HG03354 (cell line): Measurements from ENCODE around the gene THOP1.

Experiments used
- ATAC-seq: cut with Tn5 transposase; IDR thresholded peaks from one replicate; pipeline ENCODE4 v1.9.1; 2021; ENCODE audit warnings: mild to moderate bottlenecking; ENCODE audit not compliant: unreplicated experiment, poor library complexity, severe bottlenecking

THOP1 gene

DNA sequence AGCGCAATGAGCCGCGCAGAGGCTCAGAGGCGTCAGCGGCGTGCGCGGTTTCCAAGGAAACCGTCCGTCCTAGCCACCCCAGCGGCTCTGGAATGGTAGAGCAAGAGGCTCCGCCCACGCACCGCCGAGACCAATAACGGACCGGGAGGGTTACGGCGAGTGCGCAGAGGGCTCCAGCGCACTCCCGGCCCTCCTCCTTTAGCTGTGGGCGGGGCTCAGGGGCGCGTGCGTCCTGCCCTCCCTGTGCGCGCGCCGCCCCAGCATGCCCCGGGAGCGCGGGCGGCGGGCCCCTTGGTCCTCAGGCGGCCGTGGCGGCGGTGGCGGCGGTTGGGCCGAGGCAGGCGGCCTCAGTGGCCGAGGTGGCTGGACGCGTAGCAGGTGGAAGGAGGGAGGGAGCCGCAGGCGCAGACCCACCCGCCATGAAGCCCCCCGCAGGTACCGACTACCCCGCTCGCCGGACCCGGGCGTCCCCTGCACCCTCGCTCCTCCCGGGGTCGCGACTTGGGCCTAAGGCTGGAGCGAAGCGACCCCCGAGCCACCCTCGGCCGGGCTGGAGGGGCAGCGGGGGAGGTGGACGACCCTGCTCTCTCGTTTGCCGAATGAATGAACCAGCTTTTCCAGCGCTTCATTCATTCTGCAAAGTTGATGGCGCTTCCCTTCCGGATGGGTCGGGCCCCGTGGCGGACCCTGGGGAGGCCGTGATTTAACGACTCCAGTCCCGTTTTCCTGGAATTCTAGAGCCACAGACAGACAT lies at the start of gene THOP1:
Gene THOP1, plus strand, starts transcription at position 260 of the 754 bp plus-strand sequence. Its CDS starts 160 bp downstream, at position 420.
- peak; percentile 63 for ATAC-seq

DNA sequence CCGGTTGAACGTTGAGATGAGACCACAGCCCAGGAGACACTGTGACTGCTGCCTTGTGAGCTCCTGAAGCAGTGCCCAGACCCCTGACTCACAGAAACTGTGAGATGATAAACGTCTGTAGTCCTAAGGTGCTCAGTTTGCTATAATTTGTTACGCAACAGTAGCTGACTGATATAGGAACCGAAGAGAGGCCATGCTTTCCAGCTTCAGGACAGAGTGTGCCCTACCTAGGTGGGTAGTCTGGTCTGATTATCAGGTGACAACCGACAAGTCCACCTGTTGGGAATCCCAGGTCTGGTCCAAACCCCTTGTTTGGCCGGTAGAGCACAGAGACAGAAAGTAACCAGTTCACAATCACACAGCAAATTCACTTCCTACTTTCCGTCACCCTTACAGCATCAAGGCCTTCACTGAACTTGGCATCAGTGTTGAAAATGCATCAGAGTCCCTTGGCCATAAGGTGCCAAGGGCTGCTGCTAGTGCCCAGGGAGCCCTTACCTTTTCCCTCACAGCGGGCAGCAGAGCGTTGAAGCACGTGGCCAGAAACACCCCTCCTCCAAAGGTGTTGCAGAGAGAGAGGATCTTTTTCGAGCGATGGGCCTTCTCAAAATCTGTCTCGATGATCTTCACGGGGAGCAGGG lies 48.6 kb upstream of the THOP1 start:
- no peak for ATAC-seq

DNA sequence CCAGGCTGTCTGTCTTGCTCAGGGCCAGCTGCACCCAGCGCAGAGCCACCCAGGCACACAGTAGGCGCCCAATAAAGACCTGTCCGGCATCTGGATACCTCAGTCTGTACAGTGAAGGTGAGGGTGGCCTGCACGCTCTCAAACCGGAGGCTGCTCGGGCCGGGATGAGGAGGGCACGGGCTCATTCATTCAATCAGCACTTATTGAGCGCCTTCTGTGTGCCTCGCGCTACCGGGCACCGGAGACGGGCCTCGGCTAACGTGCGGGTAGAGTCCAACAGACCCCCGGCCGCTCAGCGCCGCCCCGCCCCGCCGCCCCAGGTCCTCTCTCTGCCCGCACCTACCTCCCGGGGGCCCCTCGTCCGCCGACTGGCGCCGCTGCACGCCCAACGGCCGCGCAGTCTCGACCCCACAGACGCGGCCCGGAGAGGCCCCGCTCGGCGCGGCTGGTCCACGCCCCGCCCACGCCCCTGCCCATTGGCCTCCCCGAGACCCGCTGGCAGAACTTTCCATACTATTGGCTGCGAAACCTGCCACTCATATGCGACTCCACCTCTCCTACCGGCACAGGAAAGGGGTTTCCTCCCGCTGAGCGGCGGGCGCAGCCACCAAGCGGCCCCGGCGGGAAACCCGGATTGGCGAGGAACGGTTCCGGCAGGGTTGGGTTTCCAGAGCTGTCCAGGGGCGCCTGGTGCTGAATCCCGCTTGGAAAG lies 45.5 kb upstream of the THOP1 start, which contains the start of gene SLC39A3:
Gene SLC39A3, minus strand, starts transcription at position 416 of the 712 bp plus-strand sequence. CDS start 2,760 bp downstream, outside the sequence.
- ATAC-seq, result peak; percentile 92

DNA sequence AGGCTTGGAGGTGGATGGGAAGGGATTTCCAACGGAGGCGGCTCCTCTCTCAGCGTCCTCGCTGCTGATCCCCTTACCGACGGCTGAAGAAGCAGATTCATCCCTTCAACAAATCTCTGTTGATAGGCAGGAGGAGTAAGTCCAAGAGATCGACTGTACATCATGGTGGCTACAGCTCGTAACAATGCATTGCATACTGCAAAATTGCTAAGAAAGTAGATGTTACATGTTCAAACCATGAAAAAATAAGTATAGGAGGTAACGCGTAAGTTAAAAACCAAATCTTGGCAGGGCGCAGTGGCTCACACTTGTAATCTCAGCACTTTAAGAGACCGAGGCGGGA lies 45.0 kb upstream of the THOP1 start:
- ATAC-seq, result no peak

DNA sequence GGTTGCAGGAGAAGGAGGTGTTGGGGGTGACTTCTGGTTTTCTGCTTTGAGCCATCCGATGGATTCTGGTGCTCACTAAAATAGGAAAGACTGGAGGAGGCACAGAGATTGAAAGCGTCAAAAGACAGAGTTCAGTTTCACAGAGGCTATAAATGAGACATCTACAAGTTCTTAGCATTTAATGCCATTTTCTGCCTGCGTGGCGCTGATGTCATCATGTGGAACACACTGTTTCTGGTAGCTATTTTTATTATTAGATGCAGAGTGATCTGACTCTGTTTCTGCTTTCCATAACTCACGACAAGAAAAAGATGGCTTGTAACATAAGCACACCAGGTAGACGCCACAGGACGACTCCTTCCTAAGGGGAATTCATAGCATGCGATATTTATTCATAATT lies 42.2 kb upstream of the THOP1 start:
- ATAC-seq, result no peak

DNA sequence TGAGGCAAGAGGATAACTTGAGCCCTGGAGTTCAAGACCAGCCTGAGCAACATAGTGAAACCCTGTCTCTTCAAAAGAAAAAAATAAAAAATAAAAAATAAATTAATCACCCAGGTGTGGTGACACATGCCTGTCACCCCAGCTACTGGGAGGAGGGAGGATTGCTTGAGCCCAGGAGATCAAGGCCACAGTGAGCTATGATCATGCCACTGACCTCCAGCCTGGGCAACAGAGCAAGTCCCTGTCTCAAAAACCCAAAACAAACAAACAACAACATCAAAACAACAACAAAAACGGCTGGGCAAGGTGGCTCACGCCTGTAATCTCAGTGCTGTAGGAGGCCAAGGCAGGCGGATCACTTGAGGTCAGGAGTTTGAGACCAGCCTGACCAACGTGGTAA lies 41.2 kb upstream of the THOP1 start:
- no peak for ATAC-seq

DNA sequence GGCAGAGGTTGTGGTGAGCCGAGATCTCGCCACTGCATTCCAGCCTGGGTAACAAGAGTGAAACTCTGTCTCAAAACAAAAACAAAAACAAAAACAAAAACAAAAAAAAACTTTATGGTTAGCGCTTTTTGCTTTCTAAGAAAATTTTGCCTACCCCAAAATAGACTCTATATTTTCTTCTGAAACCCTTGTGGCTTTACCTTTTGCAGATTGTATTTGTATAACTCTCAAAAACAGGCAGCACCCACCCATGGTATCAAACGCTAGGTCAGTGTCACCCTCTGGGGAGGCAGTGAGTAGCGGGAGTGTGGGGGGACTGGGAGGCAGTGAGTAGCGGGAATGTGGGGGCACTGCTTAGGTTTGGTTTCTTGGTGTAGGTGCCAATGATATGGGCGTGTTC lies 38.0 kb upstream of the THOP1 start:
- no peak for ATAC-seq

DNA sequence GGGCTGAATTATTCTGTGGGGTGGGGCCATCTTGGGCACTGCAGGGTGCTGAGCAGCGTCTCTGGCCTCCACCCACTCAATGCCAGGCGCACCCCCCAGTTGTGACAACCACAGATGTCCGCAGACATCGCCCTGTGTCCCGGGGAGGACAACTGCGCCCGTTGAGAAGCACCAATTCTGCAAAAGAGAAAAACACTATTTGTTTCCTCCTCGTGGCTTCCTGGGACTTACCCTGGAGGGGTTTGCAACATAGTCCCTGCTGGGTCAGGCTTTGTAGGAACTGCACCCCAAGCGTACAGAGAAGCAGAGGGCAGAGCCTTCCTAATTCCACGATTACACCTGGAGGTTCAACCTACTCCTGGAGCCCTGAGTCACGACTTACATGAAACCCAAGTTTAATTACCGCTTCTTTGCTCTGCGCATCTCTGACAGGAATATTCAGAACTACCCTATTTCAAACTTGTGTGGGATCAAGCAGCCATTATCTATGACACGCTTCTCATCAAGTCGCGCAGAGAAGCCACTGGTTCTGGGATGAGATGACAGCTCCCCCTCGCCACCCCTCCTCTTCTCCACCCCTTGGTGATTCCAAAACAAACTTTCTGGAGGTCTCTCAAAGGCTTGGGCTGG lies 34.4 kb upstream of the THOP1 start:
- ATAC-seq, result no peak

DNA sequence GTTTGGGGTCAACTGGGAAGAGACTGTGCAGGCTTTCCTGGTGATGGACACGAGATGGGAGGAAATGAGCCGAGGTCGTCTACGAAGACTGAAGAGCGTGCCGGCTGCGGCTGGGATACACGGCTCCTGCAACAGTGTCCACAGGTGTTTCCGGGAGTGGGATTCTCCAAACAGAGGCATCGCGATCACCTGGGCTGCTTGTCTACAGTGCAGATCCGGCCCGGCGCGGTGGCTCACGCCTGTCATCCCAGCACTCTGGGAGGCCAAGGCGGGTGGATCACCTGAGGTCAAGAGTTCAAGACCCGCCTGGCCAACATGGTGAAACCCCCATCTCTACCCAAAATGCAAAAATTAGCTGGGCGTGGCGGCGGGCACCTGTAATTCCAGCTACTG lies 33.9 kb upstream of the THOP1 start:
- ATAC-seq, result no peak

DNA sequence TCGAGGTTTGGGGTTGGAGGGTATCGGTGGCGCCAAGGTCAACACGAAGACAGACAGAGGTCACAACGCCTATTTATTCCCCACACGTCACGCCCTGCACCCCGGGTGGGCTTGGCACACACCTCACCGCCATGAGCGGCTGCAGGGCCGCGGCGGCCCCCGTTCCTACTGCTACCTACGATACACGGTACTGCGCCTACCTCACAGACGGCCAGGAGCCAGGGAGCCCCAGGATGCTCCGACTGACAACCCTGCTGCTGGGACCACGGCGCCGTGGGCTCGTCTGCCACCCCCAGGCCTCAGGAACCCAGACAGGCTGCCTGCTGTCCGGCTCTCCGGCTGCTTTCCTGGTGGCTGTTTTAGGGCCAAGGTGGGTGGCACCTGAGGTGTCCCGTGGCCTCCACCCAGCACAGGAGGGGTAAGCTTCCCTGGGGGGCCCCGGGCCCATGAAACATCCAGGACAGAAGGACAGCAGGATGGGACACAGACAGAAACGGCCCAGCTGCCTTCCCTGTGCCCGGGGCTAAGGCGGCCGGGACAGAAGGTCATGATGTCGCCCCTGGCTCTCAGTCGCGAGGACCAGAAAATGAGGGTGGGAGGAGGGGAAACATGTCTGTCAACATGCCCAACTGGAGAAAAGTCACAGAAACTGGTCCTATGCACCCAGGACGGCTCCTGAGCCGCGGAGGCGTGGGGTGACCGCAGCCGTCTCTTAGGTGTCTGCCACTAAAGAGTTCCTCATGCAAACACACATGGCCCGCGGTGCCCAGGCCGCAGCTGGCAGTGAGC lies 30.4 kb upstream of the THOP1 start:
- ATAC-seq, result no peak

DNA sequence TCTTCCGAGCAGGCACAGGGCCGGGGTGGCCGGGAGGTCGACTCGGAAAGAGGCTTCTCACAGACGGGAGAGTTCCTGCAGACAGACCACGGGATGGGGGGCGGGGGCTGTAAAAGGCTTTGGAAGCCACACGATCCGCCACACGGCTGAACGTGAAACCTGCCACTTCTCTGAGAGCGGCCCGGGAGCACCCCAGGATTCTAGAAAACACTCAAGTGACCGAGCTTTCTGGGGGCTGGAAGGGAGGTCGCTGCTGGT lies 29.9 kb upstream of the THOP1 start:
- ATAC-seq, result no peak

DNA sequence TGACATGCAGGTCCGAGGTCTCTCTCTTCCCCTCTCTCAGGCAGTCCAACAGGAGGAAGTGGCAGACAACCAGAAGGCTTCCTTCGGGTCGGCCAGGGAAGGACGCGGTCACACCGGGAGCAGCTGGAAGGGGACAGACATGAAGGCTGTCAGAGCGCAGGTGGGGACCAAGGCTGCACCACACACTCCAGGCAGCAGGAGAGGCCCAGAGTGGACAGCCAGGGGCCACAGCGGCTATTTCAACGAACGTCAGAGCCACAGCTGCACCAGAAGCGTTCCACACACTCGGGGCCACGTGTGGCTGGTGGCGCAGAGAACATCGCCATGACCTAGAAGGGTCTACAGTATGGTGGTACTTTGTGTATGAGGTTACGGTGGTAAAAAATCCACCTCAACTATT lies 29.5 kb upstream of the THOP1 start:
- ATAC-seq, result no peak

DNA sequence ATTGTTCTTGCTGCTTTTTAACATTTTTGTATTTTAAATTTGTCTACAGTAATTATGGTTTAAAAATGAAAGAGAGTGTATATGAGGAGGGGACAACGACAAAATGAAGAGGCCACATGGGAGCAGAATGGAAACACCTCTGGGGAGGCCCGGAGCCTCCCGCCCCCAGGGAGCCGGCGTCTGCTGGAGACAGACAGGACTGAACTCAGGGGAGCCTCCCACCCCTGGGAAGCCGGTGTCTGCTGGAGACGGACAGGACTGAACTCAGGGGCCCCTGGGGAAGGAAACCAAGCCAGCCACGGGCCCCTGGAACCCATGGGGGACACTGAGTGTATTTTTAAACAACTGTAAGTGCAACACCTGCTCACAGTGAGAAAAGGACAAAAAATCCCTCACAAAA lies 28.8 kb upstream of the THOP1 start:
- no peak for ATAC-seq

DNA sequence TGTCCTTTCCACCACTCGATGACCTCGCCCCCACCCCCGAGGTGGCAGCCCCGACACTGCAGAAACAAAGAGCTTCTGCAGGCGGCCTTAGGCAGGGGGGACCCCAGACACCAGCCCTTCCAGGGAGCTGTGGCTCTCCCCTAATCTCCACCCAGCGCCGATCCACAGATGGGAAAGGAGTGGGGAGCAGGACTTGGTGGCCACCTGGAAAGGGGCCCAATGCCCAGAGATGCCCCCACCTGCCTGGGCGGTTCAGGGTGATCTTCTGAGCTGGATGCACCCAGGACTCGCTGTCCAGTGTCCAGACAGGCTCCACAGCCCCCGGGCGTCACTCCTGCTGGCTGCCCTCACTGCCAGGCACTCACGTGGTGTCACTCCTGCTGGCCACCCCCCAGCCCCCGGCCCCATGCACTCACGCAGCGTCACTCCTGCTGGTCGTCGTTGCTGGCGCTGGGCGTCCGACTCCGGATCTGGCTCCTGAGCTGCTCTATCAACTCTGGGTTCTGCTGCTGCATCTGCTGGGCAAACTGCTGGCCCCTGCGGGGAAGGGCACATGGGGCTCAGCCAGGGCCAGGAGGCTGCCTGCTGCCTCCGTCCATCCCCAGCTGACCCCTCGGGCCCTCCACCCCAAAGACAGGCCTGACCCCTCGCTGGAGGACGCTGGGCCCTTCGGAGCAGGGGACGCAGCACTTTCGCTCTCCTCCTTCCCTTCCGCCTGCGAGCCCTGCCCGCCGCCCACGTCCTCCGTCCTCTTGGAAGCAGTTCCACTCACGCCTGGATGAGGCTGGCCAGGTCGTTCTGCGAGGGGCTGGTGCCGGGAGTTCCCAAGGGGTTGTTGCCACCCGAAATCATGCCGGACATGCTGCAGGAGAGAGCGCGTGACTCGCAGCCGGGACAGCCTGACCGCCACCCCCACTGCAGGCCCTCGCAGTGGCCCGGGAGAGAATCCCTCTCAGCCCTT lies 28.1 kb upstream of the THOP1 start:
- no peak for ATAC-seq

DNA sequence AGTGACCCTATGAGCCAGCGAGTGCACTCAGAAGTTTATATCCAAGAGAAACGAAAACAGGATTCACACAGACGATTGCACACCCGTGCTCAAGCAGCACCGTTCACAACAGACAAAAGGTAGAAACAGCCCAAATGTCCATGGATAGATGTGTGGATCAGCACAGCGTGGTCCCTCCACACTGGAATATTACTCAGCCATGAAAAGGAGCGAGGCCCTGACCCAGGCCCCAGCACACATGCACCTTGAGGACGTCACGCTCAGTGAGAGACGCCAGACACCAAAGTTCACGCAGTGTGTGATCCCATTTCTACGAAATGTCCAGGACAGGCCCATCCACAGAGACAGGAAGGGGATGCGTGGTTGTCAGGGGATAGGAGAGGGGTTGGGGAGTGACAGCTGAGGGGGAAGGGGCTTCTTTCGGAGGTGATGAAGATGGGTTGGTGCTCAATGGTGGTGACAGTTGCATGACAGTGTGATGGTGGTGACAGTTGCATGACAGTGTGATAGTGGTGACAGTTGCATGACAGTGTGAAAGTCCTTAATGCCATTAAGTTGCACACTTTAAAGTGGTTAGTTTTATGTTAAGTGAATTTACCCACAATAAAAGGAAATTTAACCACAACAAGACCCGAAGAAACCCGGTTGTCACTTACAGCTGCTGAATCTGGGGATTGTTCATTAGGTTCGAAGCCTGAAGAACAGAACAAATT lies 26.5 kb upstream of the THOP1 start:
- ATAC-seq, result no peak

DNA sequence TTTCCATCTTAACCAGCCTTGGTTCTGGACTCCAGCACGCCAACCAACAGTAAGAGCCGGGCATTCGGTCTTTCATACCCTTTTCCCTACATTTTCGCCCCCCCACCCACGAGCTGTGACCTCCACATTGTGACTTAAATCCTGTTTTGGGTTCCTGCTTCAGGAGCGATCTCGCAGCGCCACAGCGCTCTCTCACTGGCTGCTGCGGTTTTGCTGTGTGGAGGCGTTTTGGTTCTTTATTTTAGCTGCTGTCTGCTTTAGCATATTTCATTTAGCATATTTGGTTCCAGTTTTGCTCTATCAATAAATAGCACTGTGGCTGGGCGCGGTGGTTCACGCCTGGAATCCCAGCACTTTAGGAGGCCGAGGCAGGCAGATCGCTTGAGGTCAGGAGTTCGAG lies 25.9 kb upstream of the THOP1 start:
- no peak for ATAC-seq

DNA sequence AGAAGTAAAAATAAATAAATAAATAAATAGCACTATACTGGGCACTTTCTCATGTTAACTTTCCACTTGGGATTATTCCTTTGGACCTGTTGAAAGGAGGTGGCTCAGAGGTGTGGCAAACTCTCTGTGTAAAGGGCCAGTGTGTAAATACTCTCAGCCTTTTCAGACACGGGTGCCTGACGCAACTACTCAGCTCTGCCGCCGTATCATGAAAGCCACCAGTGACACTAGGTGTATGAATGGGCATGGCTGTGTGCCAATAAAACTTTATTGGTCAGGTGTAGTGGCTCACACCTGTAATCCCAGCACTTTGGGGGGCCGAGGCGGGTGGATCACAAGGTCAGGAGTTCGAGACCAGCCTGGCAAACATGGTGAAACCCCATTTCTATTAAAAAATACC lies 25.3 kb upstream of the THOP1 start:
- ATAC-seq, result no peak

DNA sequence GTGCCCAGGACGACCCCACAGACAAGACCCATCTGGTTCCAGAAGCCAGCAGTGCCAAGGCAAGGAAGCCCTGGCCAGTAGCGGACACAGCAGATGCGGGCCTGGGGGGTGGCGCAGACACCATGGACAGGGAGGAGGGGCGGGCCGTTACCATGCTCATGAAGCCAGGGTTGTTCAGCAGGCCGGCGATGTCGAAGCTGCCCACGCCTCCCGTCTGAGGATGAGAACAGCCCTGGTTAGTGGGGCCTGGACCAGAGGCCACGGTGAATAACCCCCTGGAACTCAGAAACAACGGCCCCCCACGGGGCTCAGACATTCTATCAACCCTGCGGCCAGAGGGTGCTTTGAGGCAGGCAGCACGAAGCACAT lies 24.0 kb upstream of the THOP1 start:
- no peak for ATAC-seq
